ENCODE data around the gene WHRN.

WHRN gene

GRCh38 chr9:114427644-114428043 lies 77.6 kb downstream of the WHRN start:
- no peak for TF ChIP-seq CTCF (IDR thresholded peaks at IDR 0.05; ENCODE audit: extremely low read depth, missing control alignments)
- no peak for DNase-seq (ENCODE audit: low spot score)

GRCh38 chr9:114426046-114426948 lies 79.0 kb downstream of the WHRN start:
- DNase-seq (ENCODE audit: low spot score) = no peak
- no peak for TF ChIP-seq CTCF (IDR thresholded peaks at IDR 0.05; ENCODE audit: extremely low read depth, missing control alignments)

DNA sequence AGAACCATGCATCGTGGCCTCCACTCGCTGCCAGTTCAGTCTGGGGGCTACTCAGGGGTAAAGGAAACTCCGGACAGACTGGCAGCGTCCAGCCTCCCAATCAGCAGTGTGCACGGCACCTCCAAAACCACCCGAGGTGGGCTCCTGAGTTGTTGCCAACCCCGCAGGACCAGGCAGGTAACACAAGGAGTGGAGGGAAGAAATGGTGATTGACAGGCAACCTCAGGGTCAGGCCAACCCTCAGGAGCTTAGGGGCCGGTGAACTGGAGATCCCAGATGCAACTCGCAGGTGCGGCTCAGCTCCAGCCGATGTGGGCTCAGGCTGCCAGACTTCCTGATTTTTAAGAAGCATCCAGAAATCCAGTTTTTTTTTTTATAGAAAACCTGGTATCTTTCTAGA lies 80.1 kb downstream of the WHRN start:
- TF ChIP-seq CTCF (IDR thresholded peaks at IDR 0.05; ENCODE audit: extremely low read depth, missing control alignments) = no peak
- no peak for DNase-seq (ENCODE audit: low spot score)

DNA sequence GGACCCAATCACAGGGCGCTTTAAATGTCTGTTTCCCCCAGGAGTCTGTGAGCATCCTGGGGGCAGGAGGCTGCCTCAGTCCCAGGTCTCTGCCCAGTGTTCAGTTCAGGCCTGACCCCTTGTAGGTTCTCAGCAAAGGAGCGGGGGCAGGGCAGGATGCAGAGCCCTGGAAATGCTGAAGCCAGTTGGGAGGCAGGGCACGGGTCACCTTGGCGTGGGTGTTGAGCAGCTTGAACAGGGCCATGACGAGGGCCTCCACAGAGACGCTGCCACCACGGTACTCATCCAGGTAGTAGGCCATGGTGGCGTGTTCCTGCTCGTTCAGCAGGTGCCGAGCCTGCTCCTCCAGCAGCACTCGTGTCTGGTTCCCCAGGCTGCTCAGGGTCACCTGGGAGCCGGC lies 81.1 kb downstream of the WHRN start:
- TF ChIP-seq CTCF (IDR thresholded peaks at IDR 0.05; ENCODE audit: extremely low read depth, missing control alignments) = no peak
- no peak for DNase-seq (ENCODE audit: low spot score)

GRCh38 chr9:114423181-114423580 lies 82.1 kb downstream of the WHRN start:
- DNase-seq (ENCODE audit: low spot score) = no peak
- no peak for TF ChIP-seq CTCF (IDR thresholded peaks at IDR 0.05; ENCODE audit: extremely low read depth, missing control alignments)

DNA sequence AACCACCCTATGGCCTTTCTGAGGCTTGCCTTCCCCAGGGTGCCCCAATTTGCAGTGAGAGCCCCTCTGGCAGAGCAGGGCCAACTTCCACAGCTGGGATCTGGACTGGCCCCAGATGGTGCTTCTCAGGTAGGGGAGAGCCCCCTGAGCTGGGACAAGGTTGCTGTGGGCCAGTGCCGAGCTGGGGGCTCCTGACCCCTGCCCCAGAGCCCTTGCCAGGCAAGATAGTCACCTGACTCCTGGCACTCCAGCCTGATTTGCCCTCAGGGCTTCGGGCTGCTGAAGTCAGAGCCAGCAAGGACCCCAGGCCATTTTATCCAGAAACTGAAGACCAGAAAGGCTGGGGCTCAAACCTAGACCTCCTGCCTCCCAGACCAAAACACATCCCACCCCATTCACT lies 84.1 kb downstream of the WHRN start:
- no peak for DNase-seq (ENCODE audit: low spot score)
- TF ChIP-seq CTCF (IDR thresholded peaks at IDR 0.05; ENCODE audit: extremely low read depth, missing control alignments) = no peak

GRCh38 chr9:114419796-114420195 lies 85.5 kb downstream of the WHRN start:
- no peak for DNase-seq (ENCODE audit: low spot score)
- no peak for TF ChIP-seq CTCF (IDR thresholded peaks at IDR 0.05; ENCODE audit: extremely low read depth, missing control alignments)
